Suprapubic skin (tissue), 4 donors: ENCODE results near the gene LRRTM2. TPM values are rescaled to one million over a fixed set of nuclear protein-coding genes. Genes with fewer than 3 reads are reported as not detected.

ENCODE experiments used
- DNase-seq, 2 donors: peaks; one replicate each; pipeline ENCODE4 v3.0.0-alpha.2; 2019; ENCODE audit warnings: low spot score in 2 of 2
- H3K27ac ChIP-seq: fragments of 200-600 bp; sonication (generic); one replicate; pipeline ENCODE4 v1.5.1; 2019
- H3K27me3 ChIP-seq: fragments of 200-600 bp; sonication (generic); one replicate; pipeline ENCODE4 v1.5.1; 2019
- H3K36me3 ChIP-seq: fragments of 200-600 bp; sonication (generic); one replicate; pipeline ENCODE4 v1.5.1; 2019
- H3K4me1 ChIP-seq: fragments of 200-600 bp; sonication (generic); one replicate; pipeline ENCODE4 v1.5.1; 2019
- H3K4me3 ChIP-seq: fragments of 200-600 bp; sonication (generic); one replicate; pipeline ENCODE4 v1.5.1; 2019; ENCODE audit warnings: mild to moderate bottlenecking
- H3K9me3 ChIP-seq: fragments of 200-600 bp; sonication (generic); one replicate; pipeline ENCODE4 v1.5.1; 2019
- EP300 ChIP-seq: sonication (generic); formaldehyde crosslinking; IDR thresholded peaks from one replicate; pipeline ENCODE4 v1.6.1; 2017; ENCODE audit warnings: antibody characterized with exemption
- POLR2A ChIP-seq, 2 donors: fragments of 450-650 bp; IDR thresholded peaks; one replicate each; pipeline ENCODE4 v1.6.1; 2017; ENCODE audit warnings: antibody characterized with exemption in 2 of 2, mild to moderate bottlenecking in 2 of 2, moderate library complexity in 2 of 2
- POLR2AphosphoS5 ChIP-seq, 3 donors: sonication (generic); formaldehyde crosslinking; IDR thresholded peaks; one replicate each; pipeline ENCODE4 v1.6.1; 2017; ENCODE audit warnings: antibody characterized with exemption in 3 of 3
- WGBS: methylation state at CpG from one replicate; pipeline ENCODE4 v1.1.5; 2018; 5-methylcytosine and 5-hydroxymethylcytosine counted together
- total RNA-seq, 4 donors: library from RNA; depleted of rRNA; stranded (reverse); fragments of >200 nt; gene quantifications; one replicate each; pipeline ENCODE4 v1.1.0, GENCODE V29; 2016
- TF ChIP-seq, protein P1 (sequence below), 2 donors: fragments of 200-600 bp in 1 of 2; fragments of 450-650 bp in 1 of 2; sonication (generic) in 1 of 2; IDR thresholded peaks; one replicate each; pipeline ENCODE4 v1.5.1; 2016 to 2019; ENCODE audit warnings: antibody characterized with exemption in 2 of 2, mild to moderate bottlenecking in 1 of 2, moderate library complexity in 1 of 2

LRRTM2 gene
- total RNA-seq, 4 donors from 2014 or later = 0.08 to 0.59 (median 0.32) TPM; not detected in 1

DNA sequence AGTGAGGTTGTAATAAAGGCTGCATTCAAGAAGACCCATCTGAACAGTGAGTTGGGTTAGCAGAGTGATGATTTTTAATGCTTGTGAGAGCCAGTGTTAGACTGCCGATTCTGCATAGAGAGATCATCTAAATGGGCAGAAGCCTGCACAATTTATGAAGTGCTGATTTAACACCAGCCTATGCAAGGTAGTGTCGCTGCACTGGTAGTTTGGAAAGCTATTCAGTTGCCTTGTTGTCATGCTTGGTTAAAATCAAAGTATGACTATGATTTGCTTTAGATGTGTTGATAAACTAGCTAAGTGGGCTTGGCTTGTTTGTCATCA, 379 bp upstream of the LRRTM2 start:
- H3K4me1 ChIP-seq = peaks cover 54% of the 10 kb centered on the region
- H3K36me3 ChIP-seq = no peaks in the 10 kb centered on the region
- WGBS = 71% methylated on average over 2 of the region's 2 CpGs
- H3K27ac ChIP-seq = no peak overlapping the region
- no peaks in the 10 kb centered on the region for H3K9me3 ChIP-seq
- H3K27me3 ChIP-seq = no peaks in the 10 kb centered on the region
- H3K4me3 ChIP-seq = peak overlapping the region; percentile 6
- TF ChIP-seq POLR2AphosphoS5 (IDR thresholded peaks at IDR 0.05) = no peak
- TF ChIP-seq, protein P1, sequence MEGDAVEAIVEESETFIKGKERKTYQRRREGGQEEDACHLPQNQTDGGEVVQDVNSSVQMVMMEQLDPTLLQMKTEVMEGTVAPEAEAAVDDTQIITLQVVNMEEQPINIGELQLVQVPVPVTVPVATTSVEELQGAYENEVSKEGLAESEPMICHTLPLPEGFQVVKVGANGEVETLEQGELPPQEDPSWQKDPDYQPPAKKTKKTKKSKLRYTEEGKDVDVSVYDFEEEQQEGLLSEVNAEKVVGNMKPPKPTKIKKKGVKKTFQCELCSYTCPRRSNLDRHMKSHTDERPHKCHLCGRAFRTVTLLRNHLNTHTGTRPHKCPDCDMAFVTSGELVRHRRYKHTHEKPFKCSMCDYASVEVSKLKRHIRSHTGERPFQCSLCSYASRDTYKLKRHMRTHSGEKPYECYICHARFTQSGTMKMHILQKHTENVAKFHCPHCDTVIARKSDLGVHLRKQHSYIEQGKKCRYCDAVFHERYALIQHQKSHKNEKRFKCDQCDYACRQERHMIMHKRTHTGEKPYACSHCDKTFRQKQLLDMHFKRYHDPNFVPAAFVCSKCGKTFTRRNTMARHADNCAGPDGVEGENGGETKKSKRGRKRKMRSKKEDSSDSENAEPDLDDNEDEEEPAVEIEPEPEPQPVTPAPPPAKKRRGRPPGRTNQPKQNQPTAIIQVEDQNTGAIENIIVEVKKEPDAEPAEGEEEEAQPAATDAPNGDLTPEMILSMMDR (IDR thresholded peaks at IDR 0.05) = no peak
- no peak for TF ChIP-seq EP300
- no peak for TF ChIP-seq POLR2A (IDR thresholded peaks at IDR 0.05)
- no peak for DNase-seq

GRCh38 chr5:138874241-138874640, 894 bp downstream of the LRRTM2 start:
- no peaks in the 10 kb centered on the region for H3K27me3 ChIP-seq
- peaks cover 61% of the 10 kb centered on the region for H3K4me1 ChIP-seq
- H3K36me3 ChIP-seq = no peaks in the 10 kb centered on the region
- no peaks in the 10 kb centered on the region for H3K9me3 ChIP-seq
- H3K4me3 ChIP-seq = no peak overlapping the region
- WGBS = 66% methylated on average over 6 of the region's 6 CpGs
- no peak for DNase-seq
- TF ChIP-seq, protein P1 (IDR thresholded peaks at IDR 0.05) = no peak
- TF ChIP-seq POLR2A (IDR thresholded peaks at IDR 0.05) = no peak
- TF ChIP-seq POLR2AphosphoS5 (IDR thresholded peaks at IDR 0.05) = no peak
- TF ChIP-seq EP300 = no peak
- no peak overlapping the region for H3K27ac ChIP-seq

- 73% methylated on average over 17 of the region's 17 CpGs for WGBS
- peaks cover 55% of the 10 kb centered on the region for H3K4me1 ChIP-seq
- H3K27ac ChIP-seq = no peak overlapping the region
- no peaks in the 10 kb centered on the region for H3K27me3 ChIP-seq
- no peak overlapping the region for H3K4me3 ChIP-seq
- TF ChIP-seq EP300 (no peak), POLR2AphosphoS5 (IDR thresholded peaks at IDR 0.05) (no peak), POLR2A (IDR thresholded peaks at IDR 0.05) (no peak)
- TF ChIP-seq, protein P1 (IDR thresholded peaks at IDR 0.05) = no peak
- no peaks in the 10 kb centered on the region for H3K36me3 ChIP-seq
- no peaks in the 10 kb centered on the region for H3K9me3 ChIP-seq
- DNase-seq = no peak
Observed at GRCh38 chr5:138873466-138874221, 1.5 kb downstream of the LRRTM2 start.

DNA sequence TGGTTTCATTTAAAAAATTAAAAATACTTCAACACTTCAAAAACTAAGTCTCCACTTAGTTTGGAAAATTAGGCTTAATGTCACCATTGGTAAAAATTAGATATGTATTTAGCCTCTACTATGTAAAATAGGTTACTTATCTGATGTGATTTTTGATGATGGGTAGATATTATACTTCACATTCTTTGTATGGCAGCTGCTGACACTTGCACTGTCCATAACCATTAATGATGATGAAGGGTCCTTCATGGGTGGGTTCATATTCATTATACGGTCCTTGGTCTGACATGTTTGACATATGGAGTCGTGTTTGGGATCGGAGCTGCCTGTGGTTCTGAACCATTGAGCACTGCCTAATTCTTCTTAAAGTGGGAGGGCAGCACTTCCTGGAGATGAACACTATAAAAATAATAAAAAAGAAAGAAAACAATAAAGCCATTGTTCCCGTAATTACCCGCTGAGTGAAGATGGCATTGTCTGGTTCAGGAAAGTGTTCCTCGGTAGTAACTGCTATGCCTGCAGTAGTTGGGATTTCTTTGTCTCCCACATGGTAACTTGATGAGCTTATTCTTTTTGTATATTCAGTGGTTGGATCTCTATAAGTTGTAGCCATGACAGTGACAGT, 2.2 kb downstream of the LRRTM2 start:
- H3K9me3 ChIP-seq = no peaks in the 10 kb centered on the region
- H3K36me3 ChIP-seq = no peaks in the 10 kb centered on the region
- no peak overlapping the region for H3K27ac ChIP-seq
- no peak for DNase-seq
- WGBS = 74% methylated on average over 6 of the region's 6 CpGs
- peaks cover 50% of the 10 kb centered on the region for H3K4me1 ChIP-seq
- no peaks in the 10 kb centered on the region for H3K27me3 ChIP-seq
- no peak for TF ChIP-seq POLR2AphosphoS5 (IDR thresholded peaks at IDR 0.05)
- TF ChIP-seq POLR2A (IDR thresholded peaks at IDR 0.05) = no peak
- TF ChIP-seq EP300 = no peak
- TF ChIP-seq, protein P1 (IDR thresholded peaks at IDR 0.05) = no peak
- H3K4me3 ChIP-seq = no peak overlapping the region

GRCh38 chr5:138870611-138871010, 4.5 kb downstream of the LRRTM2 start:
- H3K27me3 ChIP-seq = no peaks in the 10 kb centered on the region
- no peak overlapping the region for H3K4me3 ChIP-seq
- no peak for DNase-seq
- no peak overlapping the region for H3K27ac ChIP-seq
- TF ChIP-seq, protein P1 (IDR thresholded peaks at IDR 0.05) = no peak
- TF ChIP-seq POLR2AphosphoS5 (IDR thresholded peaks at IDR 0.05) (no peak), POLR2A (IDR thresholded peaks at IDR 0.05) (no peak), EP300 (no peak)
- no peaks in the 10 kb centered on the region for H3K9me3 ChIP-seq
- no peaks in the 10 kb centered on the region for H3K36me3 ChIP-seq
- 67% methylated on average over 3 of the region's 3 CpGs for WGBS
- peaks cover 45% of the 10 kb centered on the region for H3K4me1 ChIP-seq
